Measurements from ENCODE around the gene MPDZ.

GRCh38 chr9:13139641-13140171 lies 139.8 kb downstream of the MPDZ start:
- TF ChIP-seq CTCF (IDR thresholded peaks at IDR 0.05; ENCODE audit: borderline replicate concordance, extremely low read depth, low read length, poor library complexity, severe bottlenecking) = no peak
- TF ChIP-seq EZH2 (IDR thresholded peaks at IDR 0.05; ENCODE audit: borderline replicate concordance, low read depth, low read length, severe bottlenecking) = no peak
